ENCODE results near the gene FSTL4. TPM values are rescaled to one million over a fixed set of nuclear protein-coding genes. Genes with fewer than 3 reads are reported as not detected.

Gene FSTL4
- total and polyA plus RNA-seq, 12 donors = 0.01 to 0.42 (median 0.38) TPM; not detected in 6

- Histone ChIP-seq H3K27ac (no peak overlapping the region), H3K27me3 (peaks cover 15 to 89% (median 80%) of the 10 kb centered on the region in 7 donors)
- TF ChIP-seq CTCF (IDR thresholded peaks at IDR 0.05) = no peak
Measured at GRCh38 chr5:133611357-133612248, 738 bp downstream of the FSTL4 start.

GRCh38 chr5:133610489-133611356, 1.6 kb downstream of the FSTL4 start:
- 6 to 7% methylated on average over 57 of the region's 57 CpGs for WGBS, 2 donors
- ATAC-seq (peak; percentile 93 to 97 (median 96)), DNase-seq (peak; percentile 45 to 64)
- intact Hi-C loops (cut with DNase I) = loop anchor here in 8 of 10 donors (5.0 to 10.0 kb wide), 3 partner anchors 186 to 496 kb away; no protein-coding TSS in a partner anchor
- H3K27ac ChIP-seq = no peak overlapping the region
- H3K4me1 ChIP-seq = peaks cover 8 to 35% (median 15%) of the 10 kb centered on the region in 9 donors
- peaks cover 15 to 84% (median 76%) of the 10 kb centered on the region in 7 donors for H3K27me3 ChIP-seq
- H3K9me3 ChIP-seq = no peaks in the 10 kb centered on the region
- peak overlapping the region in 9 of 10 donors; percentile 22 to 45 (median 38) for H3K4me3 ChIP-seq
- H3K36me3 ChIP-seq = no peaks in the 10 kb centered on the region
- peak; percentile 33 to 73 (median 56) for TF ChIP-seq CTCF (IDR thresholded peaks at IDR 0.05)

More at GRCh38 chr5:133611357-133612248, 738 bp downstream of the FSTL4 start:
- peak overlapping the region in 9 of 10 donors; percentile 22 to 45 (median 38) for H3K4me3 ChIP-seq
- no peaks in the 10 kb centered on the region for H3K36me3 ChIP-seq
- peak in 4 of 8 donors; percentile 12 to 27 (median 17) for ATAC-seq
- no peaks in the 10 kb centered on the region for H3K9me3 ChIP-seq
- H3K4me1 ChIP-seq = peaks cover 8 to 31% (median 13%) of the 10 kb centered on the region in 9 donors
- WGBS, 2 donors = 1 to 3% methylated on average over 88 to 91 of the region's 91 CpGs
- DNase-seq = no peak
- intact Hi-C loops (cut with DNase I) = loop anchor here in 8 of 10 donors (5.0 to 10.0 kb wide), 3 partner anchors 187 to 497 kb away; no protein-coding TSS in a partner anchor

- no peak overlapping the region for H3K27ac ChIP-seq
- peaks cover 15 to 51% (median 45%) of the 10 kb centered on the region in 7 donors for H3K27me3 ChIP-seq
- 69 to 76% methylated on average over 6 of the region's 6 CpGs for WGBS, 2 donors
- intact Hi-C loops (cut with DNase I) = loop anchor here in 3 of 10 donors (5.0 to 10.0 kb wide), 3 partner anchors 183 to 493 kb away; no protein-coding TSS in a partner anchor
- ATAC-seq (no peak), DNase-seq (no peak)
- no peak overlapping the region for H3K4me3 ChIP-seq
- H3K36me3 ChIP-seq = no peaks in the 10 kb centered on the region
- H3K9me3 ChIP-seq = peaks cover 0 to 2% (median 0%) of the 10 kb centered on the region in 11 donors
- peaks cover 6 to 37% (median 17%) of the 10 kb centered on the region in 9 donors for H3K4me1 ChIP-seq
- no peak for TF ChIP-seq CTCF (IDR thresholded peaks at IDR 0.05)
Measured at GRCh38 chr5:133607451-133607850, 4.9 kb downstream of the FSTL4 start.

All from heart right ventricle (tissue), 16 donors.